Lower leg skin (tissue), 4 donors: ENCODE data around the gene GXYLT1. TPM values are rescaled to one million over a fixed set of nuclear protein-coding genes. Genes with fewer than 3 reads are reported as not detected.

Source experiments
- DNase-seq, 2 donors: peaks; one replicate each; pipeline ENCODE4 v3.0.0-alpha.2; 2019; ENCODE audit warnings: low spot score in 2 of 2
- H3K4me3 ChIP-seq: fragments of 200-600 bp; sonication (generic); 2 replicates; pipeline ENCODE4 v1.5.1; 2017; ENCODE audit warnings: mild to moderate bottlenecking, low read depth; ENCODE audit not compliant: poor library complexity, severe bottlenecking
- POLR2A ChIP-seq, 2 donors: fragments of 450-650 bp; IDR thresholded peaks; one replicate each; pipeline ENCODE4 v1.6.1; 2016 to 2017; ENCODE audit warnings: antibody characterized with exemption in 2 of 2, mild to moderate bottlenecking in 1 of 2, moderate library complexity in 1 of 2
- WGBS, 2 donors: methylation state at CpG; one replicate each; pipeline ENCODE4 v1.1.5; 2018; 5-methylcytosine and 5-hydroxymethylcytosine counted together
- intact Hi-C: fragments of 100-400 bp; cut with DNase I; formaldehyde crosslinking; loops from one replicate; pipeline ENCODE4 v1.15.0; 2023; ENCODE audit warnings: low total_unique reads
- total RNA-seq, 4 donors: library from RNA; depleted of rRNA; stranded (reverse); fragments of >200 nt; gene quantifications; one replicate each; pipeline ENCODE4 v1.1.0, GENCODE V29; 2016
- TF ChIP-seq, protein P1 (sequence below), 3 donors: fragments of 450-650 bp; IDR thresholded peaks; one replicate each; pipeline ENCODE4 v1.5.1; 2016; ENCODE audit warnings: antibody characterized with exemption in 3 of 3, mild to moderate bottlenecking in 3 of 3, moderate library complexity in 2 of 3

The GXYLT1 gene
- total RNA-seq, 4 donors from 2014 or later, result 7.9 to 11.7 (median 10.0) TPM

DNA sequence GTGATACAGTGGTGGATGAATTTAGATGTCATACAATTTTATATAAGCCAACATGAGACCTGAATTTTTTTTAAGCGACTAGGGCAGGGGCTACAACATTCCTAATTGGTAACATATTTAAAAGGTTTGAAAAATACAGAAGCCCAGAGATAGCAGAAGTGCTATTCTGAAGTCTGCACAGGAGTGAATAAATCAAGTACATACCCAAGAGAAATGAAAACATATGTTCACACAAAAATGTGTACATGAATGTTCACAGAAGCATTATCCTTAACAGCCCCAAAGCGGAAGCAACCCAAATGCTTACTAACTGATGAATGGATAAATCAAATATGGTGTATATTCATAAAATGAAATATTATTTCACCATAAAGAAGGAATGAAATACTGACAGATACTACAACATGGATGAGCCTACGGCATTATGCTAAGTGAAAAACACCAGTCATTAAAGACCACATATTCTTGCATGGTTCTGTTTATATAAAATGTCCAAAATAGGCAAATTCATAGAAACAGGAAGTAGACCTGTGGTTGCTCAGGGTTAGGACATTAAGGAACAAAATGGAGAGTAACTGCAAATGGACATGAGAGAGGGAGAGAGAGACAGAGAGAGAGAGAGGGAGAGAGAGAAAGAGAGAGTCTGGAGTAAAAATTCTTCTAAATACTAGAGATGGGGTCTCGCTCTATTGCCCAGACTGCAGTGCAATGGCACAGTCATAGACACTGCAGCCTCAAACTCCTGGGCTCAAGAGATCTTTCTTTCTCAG lies 28.0 kb upstream of the GXYLT1 start:
- H3K4me3 ChIP-seq, result no peak overlapping the region
- 88 to 93% methylated on average over 4 of the region's 4 CpGs for WGBS, 2 donors
- no peak for TF ChIP-seq POLR2A (IDR thresholded peaks at IDR 0.05)
- TF ChIP-seq, protein P1, sequence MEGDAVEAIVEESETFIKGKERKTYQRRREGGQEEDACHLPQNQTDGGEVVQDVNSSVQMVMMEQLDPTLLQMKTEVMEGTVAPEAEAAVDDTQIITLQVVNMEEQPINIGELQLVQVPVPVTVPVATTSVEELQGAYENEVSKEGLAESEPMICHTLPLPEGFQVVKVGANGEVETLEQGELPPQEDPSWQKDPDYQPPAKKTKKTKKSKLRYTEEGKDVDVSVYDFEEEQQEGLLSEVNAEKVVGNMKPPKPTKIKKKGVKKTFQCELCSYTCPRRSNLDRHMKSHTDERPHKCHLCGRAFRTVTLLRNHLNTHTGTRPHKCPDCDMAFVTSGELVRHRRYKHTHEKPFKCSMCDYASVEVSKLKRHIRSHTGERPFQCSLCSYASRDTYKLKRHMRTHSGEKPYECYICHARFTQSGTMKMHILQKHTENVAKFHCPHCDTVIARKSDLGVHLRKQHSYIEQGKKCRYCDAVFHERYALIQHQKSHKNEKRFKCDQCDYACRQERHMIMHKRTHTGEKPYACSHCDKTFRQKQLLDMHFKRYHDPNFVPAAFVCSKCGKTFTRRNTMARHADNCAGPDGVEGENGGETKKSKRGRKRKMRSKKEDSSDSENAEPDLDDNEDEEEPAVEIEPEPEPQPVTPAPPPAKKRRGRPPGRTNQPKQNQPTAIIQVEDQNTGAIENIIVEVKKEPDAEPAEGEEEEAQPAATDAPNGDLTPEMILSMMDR (IDR thresholded peaks at IDR 0.05), result no peak
- intact Hi-C loops, result no loop called here
- DNase-seq, result no peak

DNA sequence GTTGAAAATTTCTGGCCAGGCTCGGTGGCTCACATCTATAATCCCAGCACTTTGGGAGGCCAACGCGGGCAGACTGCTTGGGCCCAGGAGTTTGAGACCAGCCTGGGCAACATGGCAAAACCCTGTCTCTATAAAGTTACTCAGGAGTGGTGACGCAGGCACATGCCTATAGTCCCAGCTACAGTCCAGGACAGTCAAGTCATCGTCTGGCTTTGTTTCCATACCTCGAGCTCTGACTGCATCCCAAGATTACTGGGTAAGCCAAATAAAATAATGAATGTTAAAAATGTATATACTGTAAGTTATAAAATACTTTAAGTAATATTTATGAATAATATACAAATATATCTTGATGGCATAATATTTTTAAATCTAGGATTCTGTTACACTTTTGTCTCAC lies 23.0 kb upstream of the GXYLT1 start:
- no peak for DNase-seq
- no peak for TF ChIP-seq POLR2A (IDR thresholded peaks at IDR 0.05)
- TF ChIP-seq, protein P1 (IDR thresholded peaks at IDR 0.05), result no peak
- intact Hi-C loops, result no loop called here
- H3K4me3 ChIP-seq, result no peak overlapping the region
- WGBS, 2 donors, result 96 to 97% methylated on average over 6 of the region's 6 CpGs

DNA sequence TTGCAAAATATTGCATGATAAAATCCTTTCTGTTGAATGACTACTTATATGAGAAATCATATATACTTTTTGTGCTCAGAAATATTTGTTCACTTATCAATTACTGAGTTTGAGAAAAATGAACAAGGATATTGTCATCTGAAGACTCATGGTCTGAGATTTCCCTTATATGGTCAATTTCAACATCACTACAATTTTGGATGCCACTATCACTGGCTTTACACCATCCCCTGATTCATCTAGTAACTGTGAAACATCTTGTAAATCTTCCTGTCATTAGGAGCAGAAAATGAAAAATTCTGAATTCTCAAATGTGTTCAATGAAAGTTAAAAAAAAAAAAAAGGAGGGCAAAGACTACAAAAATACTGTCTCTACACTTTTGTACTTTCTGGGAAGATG lies 21.8 kb upstream of the GXYLT1 start:
- intact Hi-C loops, result no loop called here
- no peak for DNase-seq
- TF ChIP-seq POLR2A (IDR thresholded peaks at IDR 0.05), result no peak
- TF ChIP-seq, protein P1 (IDR thresholded peaks at IDR 0.05), result no peak
- no peak overlapping the region for H3K4me3 ChIP-seq

DNA sequence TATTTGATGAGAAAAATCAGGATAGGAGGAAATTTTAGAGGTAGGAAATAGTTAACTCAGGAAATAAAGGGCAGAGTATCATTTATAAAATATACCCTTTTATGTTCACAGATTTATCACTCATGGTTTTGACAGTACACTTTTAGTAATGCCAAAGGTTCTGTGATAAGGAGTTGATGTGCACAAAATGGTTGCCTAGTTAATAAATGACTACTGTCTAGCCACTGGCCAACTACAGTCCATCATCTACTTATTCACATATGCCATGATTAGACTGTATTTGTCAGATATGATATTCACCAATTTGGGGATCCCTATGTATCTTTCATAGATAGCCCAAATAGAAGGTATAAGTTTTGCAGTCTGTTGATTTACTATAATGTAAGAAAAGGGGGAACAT lies 19.2 kb upstream of the GXYLT1 start:
- TF ChIP-seq, protein P1 (IDR thresholded peaks at IDR 0.05), result no peak
- no peak for TF ChIP-seq POLR2A (IDR thresholded peaks at IDR 0.05)
- H3K4me3 ChIP-seq, result no peak overlapping the region
- no peak for DNase-seq
- intact Hi-C loops, result no loop called here

DNA sequence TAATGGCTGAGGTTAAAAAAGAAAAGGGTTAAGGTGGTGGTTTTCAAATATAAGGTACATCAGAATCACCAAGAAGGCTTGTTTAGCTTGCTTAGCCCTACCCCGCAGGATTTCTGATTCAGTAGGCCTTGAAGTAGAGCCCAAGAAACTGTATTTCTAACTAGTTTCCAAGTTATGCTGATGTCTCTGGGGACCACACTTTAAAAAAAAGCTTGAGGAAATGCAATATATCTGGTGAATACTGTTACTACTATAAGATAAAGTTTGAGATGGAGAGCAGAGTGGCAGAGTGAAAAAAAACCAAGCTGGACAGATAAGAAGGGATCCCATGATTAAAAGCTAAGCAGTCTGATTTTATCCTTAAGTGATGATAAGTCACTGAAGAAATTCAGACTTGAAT lies 18.3 kb upstream of the GXYLT1 start:
- H3K4me3 ChIP-seq, result no peak overlapping the region
- DNase-seq, result no peak
- TF ChIP-seq, protein P1 (IDR thresholded peaks at IDR 0.05), result no peak
- no peak for TF ChIP-seq POLR2A (IDR thresholded peaks at IDR 0.05)
- WGBS, 2 donors, result 75 to 92% methylated on average over 1 of the region's 1 CpG
- intact Hi-C loops, result no loop called here

DNA sequence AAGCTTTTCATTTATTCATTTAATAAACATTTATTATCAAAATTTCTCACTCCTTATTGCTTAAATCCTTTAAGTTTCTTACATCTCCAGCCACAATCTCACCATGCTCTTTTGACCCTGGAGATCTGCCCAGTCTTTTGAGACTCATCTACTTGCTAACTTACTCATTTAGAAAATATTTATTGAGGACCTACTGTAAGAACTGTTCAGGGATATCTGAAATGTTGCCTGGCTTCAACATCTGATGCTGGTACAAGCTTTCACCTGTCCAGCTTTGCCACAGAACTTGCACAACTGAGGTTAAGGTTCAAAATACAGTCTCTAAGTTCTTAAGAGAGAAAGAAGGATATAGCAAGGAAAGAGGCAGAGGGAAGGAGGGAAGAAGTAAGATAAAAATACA lies 17.5 kb upstream of the GXYLT1 start:
- no peak for DNase-seq
- intact Hi-C loops, result no loop called here
- no peak overlapping the region for H3K4me3 ChIP-seq
- TF ChIP-seq, protein P1 (IDR thresholded peaks at IDR 0.05), result no peak
- TF ChIP-seq POLR2A (IDR thresholded peaks at IDR 0.05), result no peak
